Activated T-cell treated with anti-CD3 and anti-CD28 coated beads for 48 hours (primary cell): Measurements from ENCODE around the gene TSHZ1.

Experiments
- DNase-seq: peaks from one replicate; pipeline ENCODE4 v3.0.0-alpha.2; 2020; ENCODE audit warnings: low read depth

Gene TSHZ1

GRCh38 chr18:75249672-75250470 lies 39.3 kb downstream of the TSHZ1 start:
- DNase-seq = no peak

- no peak for DNase-seq
Measured at GRCh38 chr18:75250471-75250821, 39.8 kb downstream of the TSHZ1 start.

GRCh38 chr18:75251466-75251865 lies 40.9 kb downstream of the TSHZ1 start:
- DNase-seq = no peak

- DNase-seq = no peak
Measured at GRCh38 chr18:75252136-75252535, 41.5 kb downstream of the TSHZ1 start.

GRCh38 chr18:75253043-75253442 lies 42.4 kb downstream of the TSHZ1 start:
- DNase-seq = no peak

GRCh38 chr18:75253784-75254183 lies 43.2 kb downstream of the TSHZ1 start:
- DNase-seq = no peak

- no peak for DNase-seq
Measured at GRCh38 chr18:75255094-75255493, 44.5 kb downstream of the TSHZ1 start.

GRCh38 chr18:75256376-75256775 lies 45.8 kb downstream of the TSHZ1 start:
- DNase-seq = no peak

GRCh38 chr18:75257605-75258004 lies 47.0 kb downstream of the TSHZ1 start:
- no peak for DNase-seq

GRCh38 chr18:75261430-75262223 lies 51.0 kb downstream of the TSHZ1 start:
- no peak for DNase-seq

- no peak for DNase-seq
Measured at GRCh38 chr18:75262511-75262910, 51.9 kb downstream of the TSHZ1 start.

- DNase-seq = no peak
Measured at GRCh38 chr18:75264195-75264594, 53.6 kb downstream of the TSHZ1 start.

GRCh38 chr18:75264926-75265597 lies 54.5 kb downstream of the TSHZ1 start:
- no peak for DNase-seq

GRCh38 chr18:75265872-75266271 lies 55.3 kb downstream of the TSHZ1 start:
- no peak for DNase-seq

GRCh38 chr18:75267643-75268363 lies 57.2 kb downstream of the TSHZ1 start:
- DNase-seq = no peak

- no peak for DNase-seq
Measured at GRCh38 chr18:75268364-75268646, 57.7 kb downstream of the TSHZ1 start.

- no peak for DNase-seq
Measured at GRCh38 chr18:75269124-75269680, 58.6 kb downstream of the TSHZ1 start.

- DNase-seq = no peak
Measured at GRCh38 chr18:75269696-75270095, 59.1 kb downstream of the TSHZ1 start.

GRCh38 chr18:75271952-75272351 lies 61.4 kb downstream of the TSHZ1 start:
- DNase-seq = no peak

GRCh38 chr18:75273817-75274216 lies 63.2 kb downstream of the TSHZ1 start:
- no peak for DNase-seq

- no peak for DNase-seq
Measured at GRCh38 chr18:75275226-75275625, 64.6 kb downstream of the TSHZ1 start.
